HCT116 (cell line): ENCODE measurements around the gene MBTPS1. TPM values are rescaled to one million over a fixed set of nuclear protein-coding genes. Genes with fewer than 3 reads are reported as not detected.

Source experiments
- ATAC-seq: fragments of 200-7000 bp; cut with Tn5 transposase; 2 replicates; pipeline ENCODE4 v1.9.1; 2020; ENCODE audit warnings: mild to moderate bottlenecking, moderate library complexity
- BruUV-seq: library from RNA; stranded (reverse); fragments of 400-500 nt; replicated peaks from 2 replicates; lab custom pipeline; 2021; lab: Mats Ljungman, UMichigan
- CTCF ChIA-PET: fragments of 300-600 bp; sonication (Branson Sonifier 250); formaldehyde crosslinking; loops from one replicate; lab custom pipeline; 2021; ENCODE audit warnings: antibody characterized with exemption; lab: Charles Lee
- POLR2A ChIA-PET: fragments of 300-600, 350-600 bp; sonication (Branson Sonifier 250); formaldehyde crosslinking; loops from one replicate; lab custom pipeline; 2021; ENCODE audit warnings: antibody characterized with exemption; lab: Charles Lee
- RAD21 ChIA-PET, 2 experiments: fragments of 300-600 bp; sonication (Branson Sonifier 250); formaldehyde crosslinking; loops; one replicate each; lab custom pipeline; 2023; ENCODE audit warnings: low total read pairs in 2 of 2; ENCODE audit not compliant: uncharacterized antibody in 2 of 2, unreplicated experiment in 2 of 2, low non-redundant PET in 1 of 2; lab: Charles Lee
- DNase-seq: peaks from one replicate; pipeline ENCODE4 v3.0.0-alpha.2; 2010; ENCODE audit warnings: low read depth, low spot score
- H2AFZ ChIP-seq: fragments of 200-600 bp; shearing (Covaris generic), sonication (generic); 2 replicates; pipeline ENCODE4 v1.6.1; 2017; ENCODE audit warnings: low read depth, mixed run types, mixed read lengths, antibody characterized with exemption, low read length; ENCODE audit not compliant: poor library complexity, severe bottlenecking
- H3K27ac ChIP-seq: 2 replicates; pipeline ENCODE4 v1.5.1; 2012; ENCODE audit warnings: low read depth, low read length
- H3K27me3 ChIP-seq: fragments of 200-600 bp; sonication (generic); 2 replicates; pipeline ENCODE4 v1.6.1; 2016; ENCODE audit warnings: mixed run types, low read length, mixed read lengths; ENCODE audit not compliant: insufficient read depth
- H3K36me3 ChIP-seq, 2 experiments: fragments of 200-500 bp in 1 of 2; fragments of 200-600 bp in 1 of 2; sonication (Bioruptor generic) in 1 of 2; sonication (generic) in 1 of 2; 2 replicates each; pipeline versions ENCODE4 v1.5.1 to v1.6.1; 2014 to 2016; ENCODE audit warnings: low read length in 2 of 2, inconsistent platforms in 1 of 2, mixed read lengths in 1 of 2, mixed run types in 1 of 2; ENCODE audit not compliant: insufficient read depth in 2 of 2, control insufficient read depth in 1 of 2
- H3K4me1 ChIP-seq, 2 experiments: fragments of 200-600 bp in 1 of 2; sonication (generic) in 1 of 2; 2 replicates each; pipeline versions ENCODE4 v1.5.1 to v1.6.1; 2012 to 2017; ENCODE audit warnings: low read length in 2 of 2, inconsistent platforms in 1 of 2, mild to moderate bottlenecking in 1 of 2, mixed read lengths in 1 of 2, mixed run types in 1 of 2, moderate library complexity in 1 of 2; ENCODE audit not compliant: insufficient read depth in 2 of 2, control insufficient read depth in 1 of 2
- H3K4me2 ChIP-seq: fragments of 200-600 bp; sonication (generic); 2 replicates; pipeline ENCODE4 v1.6.1; 2017; ENCODE audit warnings: mixed run types, low read length, mixed read lengths
- H3K4me3 ChIP-seq, 2 experiments: fragments of 200-600 bp in 1 of 2; sonication (generic) in 1 of 2; replicated peaks in 1 of 2; 2 replicates each; pipeline ENCODE4 v1.5.1; 2011 to 2016; ENCODE audit warnings: low read length in 2 of 2, control low read depth in 1 of 2, low read depth in 1 of 2, mild to moderate bottlenecking in 1 of 2, mixed read lengths in 1 of 2, mixed run types in 1 of 2
- H3K79me2 ChIP-seq: fragments of 200-600 bp; sonication (generic); 2 replicates; pipeline ENCODE4 v1.6.1; 2017; ENCODE audit warnings: mild to moderate bottlenecking, mixed run types, low read length, moderate library complexity, mixed read lengths; ENCODE audit not compliant: insufficient read depth
- H3K9ac ChIP-seq: fragments of 200-600 bp; sonication (generic); 2 replicates; pipeline ENCODE4 v1.6.1; 2016; ENCODE audit warnings: low read length, mixed read lengths
- H3K9me2 ChIP-seq: fragments of 200-600 bp; sonication (generic), shearing (Covaris generic); 2 replicates; pipeline ENCODE4 v1.6.1; 2017; ENCODE audit warnings: mixed run types, mild to moderate bottlenecking, moderate library complexity; ENCODE audit not compliant: insufficient read depth
- H3K9me3 ChIP-seq, 2 experiments: fragments of 200-500 bp in 1 of 2; fragments of 200-600 bp in 1 of 2; sonication (Bioruptor generic) in 1 of 2; sonication (generic) in 1 of 2; 2 replicates each; pipeline ENCODE4 v1.6.1; 2014 to 2017; ENCODE audit warnings: low read length in 2 of 2, mixed read lengths in 2 of 2, inconsistent platforms in 1 of 2, low read depth in 1 of 2, mild to moderate bottlenecking in 1 of 2, mixed run types in 1 of 2, moderate library complexity in 1 of 2; ENCODE audit not compliant: control insufficient read depth in 1 of 2, insufficient read depth in 1 of 2
- H4K20me1 ChIP-seq: fragments of 200-600 bp; sonication (generic), shearing (Covaris generic); 2 replicates; pipeline ENCODE4 v1.6.1; 2017; ENCODE audit warnings: mixed run types, mild to moderate bottlenecking, moderate library complexity; ENCODE audit not compliant: insufficient read depth
- CBX3 ChIP-seq: IDR thresholded peaks from 2 replicates; pipeline ENCODE4 v1.6.1; 2012; ENCODE audit warnings: low read depth
- EGR1 ChIP-seq: IDR thresholded peaks from 2 replicates; pipeline ENCODE4 v1.6.1; 2012; ENCODE audit warnings: low read depth
- EZH2 ChIP-seq: fragments of 200-600 bp; sonication (generic); IDR thresholded peaks from 2 replicates; pipeline ENCODE4 v1.6.1; 2017; ENCODE audit warnings: antibody characterized with exemption, mixed run types
- EZH2phosphoT487 ChIP-seq: fragments of 200-600 bp; IDR thresholded peaks from 2 replicates; pipeline ENCODE4 v1.6.1; 2018; ENCODE audit warnings: antibody characterized with exemption, borderline replicate concordance
- JUND ChIP-seq: IDR thresholded peaks from 2 replicates; pipeline ENCODE4 v1.6.1; 2012
- POLR2AphosphoS5 ChIP-seq: IDR thresholded peaks from 2 replicates; pipeline ENCODE4 v1.6.1; 2011; ENCODE audit warnings: mild to moderate bottlenecking, low read depth, low read length, moderate library complexity
- REST ChIP-seq: IDR thresholded peaks from 2 replicates; pipeline ENCODE4 v1.6.1; 2012; ENCODE audit warnings: low read depth
- SP1 ChIP-seq: IDR thresholded peaks from 2 replicates; pipeline ENCODE4 v1.6.1; 2012; ENCODE audit warnings: low read depth
- YY1 ChIP-seq: IDR thresholded peaks from 2 replicates; pipeline ENCODE4 v1.6.1; 2011; ENCODE audit warnings: low read length, low read depth, moderate library complexity, mild to moderate bottlenecking; ENCODE audit not compliant: insufficient replicate concordance; ENCODE audit errors: extremely low read depth
- ZBTB33 ChIP-seq: IDR thresholded peaks from 2 replicates; pipeline ENCODE4 v1.6.1; 2011; ENCODE audit warnings: mild to moderate bottlenecking, low read length, moderate library complexity; ENCODE audit not compliant: insufficient replicate concordance; ENCODE audit errors: extremely low read depth
- ZNF274 ChIP-seq: fragments of 200-500 bp; sonication (Bioruptor generic); IDR thresholded peaks from 2 replicates; pipeline ENCODE4 v1.6.1; 2014; ENCODE audit warnings: mild to moderate bottlenecking, low read depth, low read length, inconsistent platforms
- intact Hi-C: fragments of 100-400 bp; cut with micrococcal nuclease; formaldehyde crosslinking; loops from 2 replicates; pipeline ENCODE4 v1.10.0; 2022
- total RNA-seq: library from RNA; stranded (reverse); gene quantifications from one replicate; pipeline ENCODE4 v1.2.1, GENCODE V29; 2021; ENCODE audit not compliant: unreplicated experiment
- TF ChIP-seq, protein P1 (sequence below): IDR thresholded peaks from 2 replicates; pipeline ENCODE4 v1.6.1; 2012

Gene MBTPS1
- total RNA-seq, 1 experiment from 2014 or later: 111 TPM

GRCh38 chr16:84153660-84154214 lies 37.0 kb upstream of the MBTPS1 start:
- ChIA-PET POLR2A (no interaction called here), CTCF (no interaction called here), RAD21 (no interaction called here)
- Histone ChIP-seq H3K27ac (no peak overlapping the region), H4K20me1 (no peaks in the 10 kb centered on the region), H3K27me3 (no peaks in the 10 kb centered on the region), H3K79me2 (no peaks in the 10 kb centered on the region), H3K4me2 (no peak overlapping the region), H3K36me3 (no peaks in the 10 kb centered on the region), H3K9me3 (no peaks in the 10 kb centered on the region; a peak in 1 of 4 replicates), H2AFZ (peak overlapping the region; percentile 19), H3K9ac (no peak overlapping the region), H3K9me2 (no peaks in the 10 kb centered on the region), H3K4me1 (peaks cover 0 to 10% of the 10 kb centered on the region in 2 experiments; a peak in 2 of 4 replicates), H3K4me3 (no peak overlapping the region)
- TF ChIP-seq ZBTB33 (no peak), EGR1 (no peak), ZNF274 (no peak), POLR2AphosphoS5 (no peak), EZH2 (no peak), CBX3 (no peak)
- TF ChIP-seq, protein P1, sequence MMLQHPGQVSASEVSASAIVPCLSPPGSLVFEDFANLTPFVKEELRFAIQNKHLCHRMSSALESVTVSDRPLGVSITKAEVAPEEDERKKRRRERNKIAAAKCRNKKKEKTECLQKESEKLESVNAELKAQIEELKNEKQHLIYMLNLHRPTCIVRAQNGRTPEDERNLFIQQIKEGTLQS: no peak
- no TSS peak for BruUV-seq
- peak; percentile 39; the same call in 1 of the 2 replicates for ATAC-seq
- no peak for DNase-seq
- intact Hi-C loops: no loop called here

DNA sequence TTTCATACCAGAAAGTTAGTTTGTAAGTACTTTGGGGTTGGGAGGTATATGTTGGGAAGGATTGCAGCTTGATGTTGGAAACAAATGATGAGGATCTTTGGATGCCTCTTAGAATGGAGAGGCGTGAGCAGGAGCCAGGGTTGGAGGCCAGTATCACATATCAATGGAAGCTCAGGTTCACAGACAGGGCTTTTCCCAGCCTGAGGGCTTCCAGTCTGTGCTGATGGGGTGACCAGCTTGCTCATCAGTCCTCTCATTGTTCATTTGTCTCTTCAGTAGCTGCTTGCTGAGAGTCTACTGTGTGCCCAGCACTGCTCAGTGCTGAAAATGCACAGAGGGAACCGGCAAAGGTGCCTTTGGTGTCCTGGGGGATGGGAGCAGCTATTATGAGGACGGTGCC lies 34.2 kb upstream of the MBTPS1 start:
- no peaks in the 10 kb centered on the region for H3K36me3 ChIP-seq
- no peaks in the 10 kb centered on the region; a peak in 1 of 4 replicates for H3K9me3 ChIP-seq
- intact Hi-C loops: no loop called here
- DNase-seq: no peak
- H3K9me2 ChIP-seq: no peaks in the 10 kb centered on the region
- ATAC-seq: no peak
- H3K27me3 ChIP-seq: no peaks in the 10 kb centered on the region
- H3K4me2 ChIP-seq: no peak overlapping the region
- POLR2A ChIA-PET: no interaction called here
- no peak overlapping the region for H3K4me3 ChIP-seq
- H2AFZ ChIP-seq: no peak overlapping the region
- TF ChIP-seq SP1 (no peak), YY1 (no peak), JUND (no peak), CBX3 (no peak), REST (no peak), ZNF274 (no peak), EZH2phosphoT487 (no peak)
- TF ChIP-seq, protein P1: no peak
- no TSS peak for BruUV-seq
- RAD21 ChIA-PET: no interaction called here
- H3K27ac ChIP-seq: no peak overlapping the region
- H3K9ac ChIP-seq: no peak overlapping the region
- H3K79me2 ChIP-seq: no peaks in the 10 kb centered on the region
- no peaks in the 10 kb centered on the region for H4K20me1 ChIP-seq
- CTCF ChIA-PET: no interaction called here
- H3K4me1 ChIP-seq: peaks cover 0 to 5% of the 10 kb centered on the region in 2 experiments; a peak in 2 of 4 replicates
